ENCODE measurements around the gene OR2C3. TPM values are rescaled to one million over a fixed set of nuclear protein-coding genes. Genes with fewer than 3 reads are reported as not detected.

The OR2C3 gene
- total and polyA plus RNA-seq, 2 of the 8 experiments (the other 6 are each of a cell fraction or from before 2014, with no cell fraction given) = not detected

Other genes starting within 250 kb of the OR2C3 start
- 64.2 and 71.4 TPM in 2 replicates for gene ZNF496, start 204.6 kb downstream of the OR2C3 start, total RNA-seq (2021; fragmentation: NEBNext Ultra II Directional; extraction: Animal tissue kit (Norgen Biotek cat#: 25700))
- gene ZNF496, start 204.6 kb downstream of the OR2C3 start, polyA plus RNA-seq (2011; rRNA removed) = 27.9 and 37.9 TPM in 2 replicates
- 0.19 and 0.23 TPM in 2 replicates for gene NLRP3, start 120.3 kb downstream of the OR2C3 start, total RNA-seq (2021; fragmentation: NEBNext Ultra II Directional; extraction: Animal tissue kit (Norgen Biotek cat#: 25700))
- 0.03 and 0.05 TPM in 2 replicates for gene NLRP3, start 120.3 kb downstream of the OR2C3 start, polyA plus RNA-seq (2011; rRNA removed)
- not detected in 2 replicates for gene OR2B11, start 78.3 kb downstream of the OR2C3 start, total RNA-seq (2021; fragmentation: NEBNext Ultra II Directional; extraction: Animal tissue kit (Norgen Biotek cat#: 25700))
- not detected in 2 replicates for gene OR2B11, start 78.3 kb downstream of the OR2C3 start, polyA plus RNA-seq (2011; rRNA removed)
- gene GCSAML, start 12.7 kb upstream of the OR2C3 start, total RNA-seq (2021; fragmentation: NEBNext Ultra II Directional; extraction: Animal tissue kit (Norgen Biotek cat#: 25700)) = not detected in 2 replicates
- gene GCSAML, start 12.7 kb upstream of the OR2C3 start, polyA plus RNA-seq (2011; rRNA removed) = not detected in 2 replicates
- gene OR2G2, start 51.9 kb upstream of the OR2C3 start, total RNA-seq (2021; fragmentation: NEBNext Ultra II Directional; extraction: Animal tissue kit (Norgen Biotek cat#: 25700)) = not detected in 2 replicates
- not detected in 2 replicates for gene OR2G2, start 51.9 kb upstream of the OR2C3 start, polyA plus RNA-seq (2011; rRNA removed)
- gene OR2G3, start 69.1 kb upstream of the OR2C3 start, total RNA-seq (2021; fragmentation: NEBNext Ultra II Directional; extraction: Animal tissue kit (Norgen Biotek cat#: 25700)) = not detected in 2 replicates
- gene OR2G3, start 69.1 kb upstream of the OR2C3 start, polyA plus RNA-seq (2011; rRNA removed) = not detected in 2 replicates
- not detected in 2 replicates for gene OR13G1, start 143.3 kb upstream of the OR2C3 start, total RNA-seq (2021; fragmentation: NEBNext Ultra II Directional; extraction: Animal tissue kit (Norgen Biotek cat#: 25700))
- not detected in 2 replicates for gene OR13G1, start 143.3 kb upstream of the OR2C3 start, polyA plus RNA-seq (2011; rRNA removed)
- not detected in 2 replicates for gene OR6F1, start 180.2 kb upstream of the OR2C3 start, total RNA-seq (2021; fragmentation: NEBNext Ultra II Directional; extraction: Animal tissue kit (Norgen Biotek cat#: 25700))
- not detected in 2 replicates for gene OR6F1, start 180.2 kb upstream of the OR2C3 start, polyA plus RNA-seq (2011; rRNA removed)
- not detected in 2 replicates for gene OR14K1, start 202.2 kb upstream of the OR2C3 start, total RNA-seq (2021; fragmentation: NEBNext Ultra II Directional; extraction: Animal tissue kit (Norgen Biotek cat#: 25700))
- not detected in 2 replicates for gene OR14K1, start 202.2 kb upstream of the OR2C3 start, polyA plus RNA-seq (2011; rRNA removed)
- gene OR14A2, start 211.7 kb upstream of the OR2C3 start, total RNA-seq (2021; fragmentation: NEBNext Ultra II Directional; extraction: Animal tissue kit (Norgen Biotek cat#: 25700)) = not detected in 2 replicates
- not detected in 2 replicates for gene OR14A2, start 211.7 kb upstream of the OR2C3 start, polyA plus RNA-seq (2011; rRNA removed)
- gene OR1C1, start 224.1 kb upstream of the OR2C3 start, total RNA-seq (2021; fragmentation: NEBNext Ultra II Directional; extraction: Animal tissue kit (Norgen Biotek cat#: 25700)) = not detected in 2 replicates
- gene OR1C1, start 224.1 kb upstream of the OR2C3 start, polyA plus RNA-seq (2011; rRNA removed) = not detected in 2 replicates

All from H1 (cell line).